Measurements from ENCODE around the gene CD244. TPM values are rescaled to one million over a fixed set of nuclear protein-coding genes. Genes with fewer than 3 reads are reported as not detected.

CD244 gene
- total RNA-seq, 1 experiment from 2014 or later: not detected

GRCh38 chr1:160860840-160861505 is 1.7 kb downstream of the CD244 start:
- DNase-seq: no peak
- H3K4me3 ChIP-seq: no peak overlapping the region
- no peaks in the 10 kb centered on the region for H3K36me3 ChIP-seq
- H3K9me3 ChIP-seq: no peaks in the 10 kb centered on the region
- H3K27me3 ChIP-seq: 0 out of 2 replicates have a peak, but pooled peaks cover 2% of the 10 kb centered on the region

- Histone ChIP-seq H3K36me3 (no peaks in the 10 kb centered on the region), H3K9me3 (no peaks in the 10 kb centered on the region), H3K4me3 (no peak overlapping the region), H3K27me3 (0 out of 2 replicates have a peak, but pooled peaks cover 2% of the 10 kb centered on the region)
- no peak for DNase-seq
Observed at GRCh38 chr1:160859166-160859565, 3.5 kb downstream of the CD244 start.

GRCh38 chr1:160858507-160858906 is 4.2 kb downstream of the CD244 start:
- H3K27me3 ChIP-seq: 0 out of 2 replicates have a peak, but pooled peaks cover 2% of the 10 kb centered on the region
- no peak overlapping the region for H3K4me3 ChIP-seq
- no peak for DNase-seq
- no peaks in the 10 kb centered on the region for H3K36me3 ChIP-seq
- no peaks in the 10 kb centered on the region for H3K9me3 ChIP-seq

- H3K27me3 ChIP-seq: 0 out of 2 replicates have a peak, but pooled peaks cover 5% of the 10 kb centered on the region
- H3K4me3 ChIP-seq: no peak overlapping the region
- DNase-seq: no peak
- no peaks in the 10 kb centered on the region for H3K36me3 ChIP-seq
- no peaks in the 10 kb centered on the region; the same call in 1 of the 2 replicates for H3K9me3 ChIP-seq
Observed at GRCh38 chr1:160858097-160858496, 4.6 kb downstream of the CD244 start.

- no peaks in the 10 kb centered on the region for H3K36me3 ChIP-seq
- H3K9me3 ChIP-seq: no peaks in the 10 kb centered on the region; the same call in 1 of the 2 replicates
- no peak for DNase-seq
- H3K27me3 ChIP-seq: peaks cover 9% of the 10 kb centered on the region; the same call in 1 of the 2 replicates
- no peak overlapping the region for H3K4me3 ChIP-seq
Observed at GRCh38 chr1:160855181-160855981, 7.3 kb downstream of the CD244 start.

- H3K9me3 ChIP-seq: no peaks in the 10 kb centered on the region; the same call in 1 of the 2 replicates
- H3K4me3 ChIP-seq: no peak overlapping the region
- H3K27me3 ChIP-seq: peaks cover 9% of the 10 kb centered on the region; the same call in 1 of the 2 replicates
- no peak for DNase-seq
- H3K36me3 ChIP-seq: no peaks in the 10 kb centered on the region
Observed at GRCh38 chr1:160853754-160854153, 8.9 kb downstream of the CD244 start.

- Histone ChIP-seq H3K4me3 (no peak overlapping the region), H3K27me3 (peaks cover 9% of the 10 kb centered on the region; the same call in 1 of the 2 replicates), H3K36me3 (no peaks in the 10 kb centered on the region), H3K9me3 (no peaks in the 10 kb centered on the region; the same call in 1 of the 2 replicates)
- DNase-seq: no peak
Observed at GRCh38 chr1:160853014-160853413, 9.7 kb downstream of the CD244 start.

- no peak for DNase-seq
- peaks cover 7% of the 10 kb centered on the region; the same call in 1 of the 2 replicates for H3K27me3 ChIP-seq
- H3K9me3 ChIP-seq: no peaks in the 10 kb centered on the region; the same call in 1 of the 2 replicates
- no peak overlapping the region for H3K4me3 ChIP-seq
- H3K36me3 ChIP-seq: no peaks in the 10 kb centered on the region
Observed at GRCh38 chr1:160850993-160851392, 11.7 kb downstream of the CD244 start.

GRCh38 chr1:160850541-160850940 is 12.1 kb downstream of the CD244 start:
- no peaks in the 10 kb centered on the region; the same call in 1 of the 2 replicates for H3K9me3 ChIP-seq
- H3K27me3 ChIP-seq: peaks cover 7% of the 10 kb centered on the region; the same call in 1 of the 2 replicates
- H3K4me3 ChIP-seq: no peak overlapping the region
- no peak for DNase-seq
- no peaks in the 10 kb centered on the region for H3K36me3 ChIP-seq

GRCh38 chr1:160846281-160846680 is 16.4 kb downstream of the CD244 start:
- no peak for DNase-seq
- H3K36me3 ChIP-seq: no peaks in the 10 kb centered on the region
- H3K4me3 ChIP-seq: no peak overlapping the region
- H3K27me3 ChIP-seq: peaks cover 2% of the 10 kb centered on the region; the same call in 1 of the 2 replicates
- H3K9me3 ChIP-seq: peaks cover 7% of the 10 kb centered on the region

GRCh38 chr1:160844447-160845232 is 18.0 kb downstream of the CD244 start:
- DNase-seq: peak; percentile 19

GRCh38 chr1:160841079-160841478 is 21.6 kb downstream of the CD244 start:
- no peak for DNase-seq
- H3K27me3 ChIP-seq: no peaks in the 10 kb centered on the region
- peaks cover 7% of the 10 kb centered on the region for H3K9me3 ChIP-seq
- H3K4me3 ChIP-seq: no peak overlapping the region
- no peaks in the 10 kb centered on the region for H3K36me3 ChIP-seq

More at GRCh38 chr1:160844447-160845232, 18.0 kb downstream of the CD244 start:
- Histone ChIP-seq H3K4me3 (no peak overlapping the region), H3K9me3 (peaks cover 7% of the 10 kb centered on the region), H3K27me3 (no peaks in the 10 kb centered on the region), H3K36me3 (no peaks in the 10 kb centered on the region)

- DNase-seq: no peak
Observed at GRCh38 chr1:160839746-160840145, 22.9 kb downstream of the CD244 start.

GRCh38 chr1:160838888-160839287 is 23.8 kb downstream of the CD244 start:
- DNase-seq: no peak
- Histone ChIP-seq H3K4me3 (no peak overlapping the region), H3K36me3 (no peaks in the 10 kb centered on the region), H3K9me3 (no peaks in the 10 kb centered on the region), H3K27me3 (no peaks in the 10 kb centered on the region)

More at GRCh38 chr1:160839746-160840145, 22.9 kb downstream of the CD244 start:
- no peak overlapping the region for H3K4me3 ChIP-seq
- no peaks in the 10 kb centered on the region for H3K36me3 ChIP-seq
- H3K9me3 ChIP-seq: peaks cover under 1% of the 10 kb centered on the region; the same call in 1 of the 2 replicates
- H3K27me3 ChIP-seq: no peaks in the 10 kb centered on the region

- no peaks in the 10 kb centered on the region for H3K27me3 ChIP-seq
- H3K9me3 ChIP-seq: no peaks in the 10 kb centered on the region
- H3K4me3 ChIP-seq: no peak overlapping the region
- H3K36me3 ChIP-seq: no peaks in the 10 kb centered on the region
- no peak for DNase-seq
Observed at GRCh38 chr1:160837558-160838205, 25.0 kb downstream of the CD244 start.

- H3K9me3 ChIP-seq: no peaks in the 10 kb centered on the region
- H3K36me3 ChIP-seq: no peaks in the 10 kb centered on the region
- no peak for DNase-seq
- no peak overlapping the region for H3K4me3 ChIP-seq
- H3K27me3 ChIP-seq: no peaks in the 10 kb centered on the region
Observed at GRCh38 chr1:160836981-160837557, 25.6 kb downstream of the CD244 start.

All from MG63 (cell line).